GM23338 (cell line): ENCODE results near the gene CCDC92B.

ENCODE experiments used
- NANOG ChIP-seq: IDR thresholded peaks from 2 replicates; pipeline ENCODE4 v1.6.1; 2016; ENCODE audit warnings: antibody characterized with exemption, borderline replicate concordance
- POLR2AphosphoS5 ChIP-seq: IDR thresholded peaks from 2 replicates; pipeline ENCODE4 v1.6.1; 2016; ENCODE audit warnings: antibody characterized with exemption, low read depth
- STAT1 ChIP-seq: IDR thresholded peaks from one replicate; pipeline ENCODE4 v1.6.1; 2016; ENCODE audit warnings: antibody characterized with exemption; ENCODE audit not compliant: unreplicated experiment
- TF ChIP-seq, protein P1 (sequence below), 2 experiments: fragments of 200-600 bp in 1 of 2; sonication (generic) in 1 of 2; conservative IDR thresholded peaks; 2 replicates each; pipeline versions ENCODE4 v1.5.1 to v1.6.1; 2016 to 2017; ENCODE audit warnings: antibody characterized with exemption in 2 of 2, low read depth in 2 of 2, mild to moderate bottlenecking in 2 of 2, moderate library complexity in 1 of 2

DNA sequence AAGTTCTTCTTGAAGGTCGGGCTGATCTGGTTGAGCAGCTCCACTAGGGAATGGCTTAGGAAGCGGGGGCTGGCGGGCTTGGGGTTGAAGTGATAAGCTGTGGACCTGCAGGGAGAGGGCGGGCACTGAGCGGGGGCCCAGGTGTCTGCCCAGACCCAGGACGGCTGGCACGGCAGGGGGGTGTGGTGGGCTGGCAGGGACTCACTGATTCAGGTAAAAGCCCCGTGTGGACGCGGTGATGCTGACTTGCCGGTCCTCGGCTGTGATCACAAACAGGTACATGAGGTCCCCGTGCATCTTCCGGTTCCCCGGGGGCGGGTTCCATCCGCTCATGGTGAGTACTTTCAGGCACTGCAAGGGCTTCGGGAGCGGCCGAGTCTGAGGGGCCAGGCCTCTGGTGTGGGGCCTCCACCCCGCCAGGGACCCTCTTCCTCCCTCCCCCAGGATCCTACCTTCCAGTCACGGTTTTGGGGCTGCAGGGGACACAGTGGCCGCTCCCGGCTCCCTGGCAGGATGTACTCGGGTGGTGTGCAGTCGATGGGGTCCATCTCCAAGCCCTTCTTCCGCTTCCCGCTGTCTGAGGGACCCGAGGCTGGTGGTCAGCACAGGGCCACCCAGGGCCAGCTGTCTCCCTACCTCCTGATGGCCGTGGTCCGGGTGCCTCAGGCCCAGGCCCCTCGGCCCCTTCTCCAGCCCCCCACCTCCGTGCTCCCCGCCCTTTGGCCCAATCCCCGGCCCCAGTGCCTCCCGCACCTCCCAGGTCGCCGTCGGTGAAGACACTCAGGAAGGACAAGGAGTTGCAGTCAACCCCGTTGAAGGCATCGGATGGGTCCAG is 48.1 kb downstream of the CCDC92B start:
- TF ChIP-seq NANOG, result no peak
- TF ChIP-seq STAT1, result no peak
- no peak for TF ChIP-seq POLR2AphosphoS5
- TF ChIP-seq, protein P1, sequence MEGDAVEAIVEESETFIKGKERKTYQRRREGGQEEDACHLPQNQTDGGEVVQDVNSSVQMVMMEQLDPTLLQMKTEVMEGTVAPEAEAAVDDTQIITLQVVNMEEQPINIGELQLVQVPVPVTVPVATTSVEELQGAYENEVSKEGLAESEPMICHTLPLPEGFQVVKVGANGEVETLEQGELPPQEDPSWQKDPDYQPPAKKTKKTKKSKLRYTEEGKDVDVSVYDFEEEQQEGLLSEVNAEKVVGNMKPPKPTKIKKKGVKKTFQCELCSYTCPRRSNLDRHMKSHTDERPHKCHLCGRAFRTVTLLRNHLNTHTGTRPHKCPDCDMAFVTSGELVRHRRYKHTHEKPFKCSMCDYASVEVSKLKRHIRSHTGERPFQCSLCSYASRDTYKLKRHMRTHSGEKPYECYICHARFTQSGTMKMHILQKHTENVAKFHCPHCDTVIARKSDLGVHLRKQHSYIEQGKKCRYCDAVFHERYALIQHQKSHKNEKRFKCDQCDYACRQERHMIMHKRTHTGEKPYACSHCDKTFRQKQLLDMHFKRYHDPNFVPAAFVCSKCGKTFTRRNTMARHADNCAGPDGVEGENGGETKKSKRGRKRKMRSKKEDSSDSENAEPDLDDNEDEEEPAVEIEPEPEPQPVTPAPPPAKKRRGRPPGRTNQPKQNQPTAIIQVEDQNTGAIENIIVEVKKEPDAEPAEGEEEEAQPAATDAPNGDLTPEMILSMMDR (conservative IDR thresholded peaks at IDR 0.05; ENCODE audit: low read depth in 2 of 2), result no peak
